ENCODE data around the gene ELL2.

The ELL2 gene

DNA sequence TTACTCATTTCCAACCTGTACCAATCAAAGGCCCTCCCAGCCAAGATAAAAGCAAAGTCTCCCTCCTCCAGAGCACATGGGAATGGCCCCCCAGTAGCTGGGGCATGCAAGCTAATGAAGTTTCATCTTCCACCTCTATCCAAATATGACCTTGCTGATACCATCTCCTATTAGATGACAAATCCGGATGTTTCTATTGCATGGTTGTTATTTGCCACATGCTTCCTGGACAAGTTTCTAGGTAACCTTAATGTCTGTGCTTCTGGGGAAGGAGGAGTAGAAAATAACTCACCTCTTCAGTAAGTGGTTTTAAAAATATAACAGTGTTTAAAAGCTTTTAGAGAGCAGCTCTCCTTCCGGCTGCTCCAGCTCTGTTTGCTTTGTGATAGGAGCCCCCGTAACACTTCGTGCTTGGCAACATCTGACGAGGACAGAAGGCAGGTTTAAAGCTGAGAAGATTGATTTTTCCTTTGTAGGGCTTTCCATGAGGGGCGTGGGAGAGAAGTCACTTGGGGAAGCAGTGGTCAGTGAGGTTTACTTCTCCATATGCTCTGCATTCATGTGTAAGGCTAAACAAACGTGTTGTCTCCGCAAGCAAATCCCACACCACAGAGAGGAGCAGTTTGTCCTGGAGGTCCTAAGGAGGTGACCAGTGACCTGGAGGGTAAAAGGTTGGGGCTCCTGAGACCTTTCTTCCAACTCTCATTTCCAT lies 98.8 kb downstream of the ELL2 start:
- H3K27ac ChIP-seq, result peak overlapping the region; percentile 91
- no peaks in the 10 kb centered on the region for H3K36me3 ChIP-seq (ENCODE audit: control insufficient read depth, insufficient read depth, low read length)
- no peaks in the 10 kb centered on the region for H3K27me3 ChIP-seq (ENCODE audit: control insufficient read depth, insufficient read depth, low read length)
- H3K79me2 ChIP-seq, result no peaks in the 10 kb centered on the region
- TF ChIP-seq, protein P1, sequence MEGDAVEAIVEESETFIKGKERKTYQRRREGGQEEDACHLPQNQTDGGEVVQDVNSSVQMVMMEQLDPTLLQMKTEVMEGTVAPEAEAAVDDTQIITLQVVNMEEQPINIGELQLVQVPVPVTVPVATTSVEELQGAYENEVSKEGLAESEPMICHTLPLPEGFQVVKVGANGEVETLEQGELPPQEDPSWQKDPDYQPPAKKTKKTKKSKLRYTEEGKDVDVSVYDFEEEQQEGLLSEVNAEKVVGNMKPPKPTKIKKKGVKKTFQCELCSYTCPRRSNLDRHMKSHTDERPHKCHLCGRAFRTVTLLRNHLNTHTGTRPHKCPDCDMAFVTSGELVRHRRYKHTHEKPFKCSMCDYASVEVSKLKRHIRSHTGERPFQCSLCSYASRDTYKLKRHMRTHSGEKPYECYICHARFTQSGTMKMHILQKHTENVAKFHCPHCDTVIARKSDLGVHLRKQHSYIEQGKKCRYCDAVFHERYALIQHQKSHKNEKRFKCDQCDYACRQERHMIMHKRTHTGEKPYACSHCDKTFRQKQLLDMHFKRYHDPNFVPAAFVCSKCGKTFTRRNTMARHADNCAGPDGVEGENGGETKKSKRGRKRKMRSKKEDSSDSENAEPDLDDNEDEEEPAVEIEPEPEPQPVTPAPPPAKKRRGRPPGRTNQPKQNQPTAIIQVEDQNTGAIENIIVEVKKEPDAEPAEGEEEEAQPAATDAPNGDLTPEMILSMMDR (IDR thresholded peaks at IDR 0.05), result no peak
- H3K9me3 ChIP-seq (ENCODE audit: control insufficient read depth, low read length), result no peaks in the 10 kb centered on the region
- H2AFZ ChIP-seq, result peak overlapping the region; percentile 86
- peaks cover 35% of the 10 kb centered on the region for H3K4me1 ChIP-seq
- H3K9ac ChIP-seq, result no peak overlapping the region
- peak overlapping the region; percentile 3 for H3K4me2 ChIP-seq (ENCODE audit: low read length)
- no peak overlapping the region for H3K4me3 ChIP-seq (ENCODE audit: low read depth, low read length)

DNA sequence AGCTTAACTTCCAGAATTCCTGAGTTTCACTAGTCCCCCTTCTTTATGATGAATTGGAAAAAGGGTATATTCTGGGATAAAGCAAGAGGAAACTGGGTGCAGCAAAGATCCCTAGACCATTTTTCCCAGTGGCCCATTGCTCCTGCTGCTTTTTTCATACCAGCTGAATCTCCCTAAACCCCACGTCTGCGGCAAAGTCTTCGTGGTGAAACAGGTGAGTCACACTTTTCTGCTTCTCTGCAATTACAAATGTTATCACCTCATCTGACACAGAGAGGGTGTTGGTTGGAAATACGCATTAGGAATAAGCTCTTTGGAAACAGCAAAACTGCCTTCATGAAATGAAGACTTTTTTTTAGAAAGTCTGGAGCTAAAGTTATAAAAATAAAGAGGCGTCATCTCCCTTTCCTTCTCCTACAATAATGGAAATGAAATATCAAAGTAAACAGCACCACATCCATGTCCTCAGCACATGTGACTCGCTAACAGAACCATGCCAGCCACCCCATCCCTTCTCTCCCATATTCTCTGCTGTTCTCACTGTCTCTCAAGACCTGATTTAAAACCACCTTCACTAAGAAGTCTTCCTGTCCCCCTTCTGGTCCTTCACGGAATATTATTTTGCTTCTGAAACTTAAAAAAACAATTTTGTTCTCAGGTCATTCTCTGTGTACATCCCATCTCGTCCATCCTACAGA lies 99.6 kb downstream of the ELL2 start:
- peaks cover 35% of the 10 kb centered on the region for H3K4me1 ChIP-seq

DNA sequence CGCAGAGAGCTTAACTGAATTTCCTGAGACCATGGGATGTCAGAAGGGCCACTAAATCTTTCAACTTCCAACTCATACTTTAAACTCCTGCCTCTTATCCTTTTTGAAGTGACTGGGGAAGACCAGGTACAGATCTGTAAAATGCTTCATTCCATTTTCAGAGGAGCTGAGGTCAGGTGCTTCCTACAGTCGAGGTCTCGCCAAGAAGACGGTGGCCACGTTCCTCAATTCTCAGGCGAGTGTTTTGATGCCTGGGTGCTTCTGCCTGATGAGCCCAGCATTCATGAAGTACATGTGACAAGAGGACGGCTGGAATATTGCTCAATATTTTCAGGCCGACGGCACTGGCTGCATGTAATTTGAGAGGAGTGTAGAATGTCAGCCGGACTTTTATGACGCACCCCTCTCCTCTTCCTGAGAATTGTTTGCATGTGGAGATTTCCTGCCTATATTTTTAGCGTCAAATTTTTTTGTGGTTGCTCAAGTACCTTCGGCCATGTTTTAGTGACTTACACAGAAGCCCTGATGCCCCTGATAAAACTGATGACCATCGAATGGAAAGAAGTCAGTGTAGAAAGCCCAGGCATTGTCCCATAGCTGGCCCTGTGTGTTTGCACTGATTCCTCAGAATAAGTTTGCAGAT lies 100.3 kb downstream of the ELL2 start:
- Histone ChIP-seq H3K27ac (peak overlapping the region; percentile 91), H3K9ac (no peak overlapping the region)

More for the DNA sequence above, 99.6 kb downstream of the ELL2 start:
- Histone ChIP-seq H3K9ac (no peak overlapping the region), H3K79me2 (no peaks in the 10 kb centered on the region), H3K9me3 (ENCODE audit: control insufficient read depth, low read length) (no peaks in the 10 kb centered on the region), H3K4me2 (ENCODE audit: low read length) (peak overlapping the region; percentile 55), H3K4me3 (ENCODE audit: low read depth, low read length) (no peak overlapping the region), H2AFZ (peak overlapping the region; percentile 86), H3K36me3 (ENCODE audit: control insufficient read depth, insufficient read depth, low read length) (no peaks in the 10 kb centered on the region), H3K27me3 (ENCODE audit: control insufficient read depth, insufficient read depth, low read length) (no peaks in the 10 kb centered on the region), H3K27ac (peak overlapping the region; percentile 91)
- TF ChIP-seq, protein P1 (IDR thresholded peaks at IDR 0.05), result no peak

DNA sequence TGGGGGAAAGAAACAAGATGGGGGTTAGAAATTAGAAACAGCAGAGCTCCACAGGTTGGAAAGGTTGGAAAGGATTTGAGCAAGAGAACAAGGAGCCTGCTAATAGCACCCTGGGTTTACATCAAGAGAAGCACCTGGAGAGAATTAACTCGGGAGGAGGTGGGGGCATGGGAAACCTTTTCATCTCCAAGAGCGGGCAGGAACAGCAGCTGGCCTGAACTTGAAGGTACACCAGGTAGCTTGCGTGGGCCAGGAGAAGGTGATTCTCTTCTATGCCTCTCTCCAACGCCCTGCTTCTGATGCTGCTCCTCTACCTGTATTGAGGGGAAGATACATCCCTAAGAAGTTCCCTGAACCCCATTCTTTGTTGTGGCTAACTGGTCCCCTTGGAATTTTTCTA lies 102.0 kb downstream of the ELL2 start:
- Histone ChIP-seq H3K9ac (no peak overlapping the region), H2AFZ (no peak overlapping the region)

More for the DNA sequence above, 100.3 kb downstream of the ELL2 start:
- Histone ChIP-seq H3K4me2 (ENCODE audit: low read length) (peak overlapping the region; percentile 55), H3K4me1 (peaks cover 35% of the 10 kb centered on the region), H3K27me3 (ENCODE audit: control insufficient read depth, insufficient read depth, low read length) (no peaks in the 10 kb centered on the region), H3K36me3 (ENCODE audit: control insufficient read depth, insufficient read depth, low read length) (no peaks in the 10 kb centered on the region), H3K9me3 (ENCODE audit: control insufficient read depth, low read length) (no peaks in the 10 kb centered on the region), H3K4me3 (ENCODE audit: low read depth, low read length) (peak overlapping the region; percentile 17), H3K79me2 (no peaks in the 10 kb centered on the region), H2AFZ (peak overlapping the region; percentile 86)
- TF ChIP-seq, protein P1 (IDR thresholded peaks at IDR 0.05), result no peak

More for the DNA sequence above, 102.0 kb downstream of the ELL2 start:
- no peaks in the 10 kb centered on the region for H3K27me3 ChIP-seq (ENCODE audit: control insufficient read depth, insufficient read depth, low read length)
- peaks cover 35% of the 10 kb centered on the region for H3K4me1 ChIP-seq
- TF ChIP-seq, protein P1 (IDR thresholded peaks at IDR 0.05), result no peak
- H3K79me2 ChIP-seq, result no peaks in the 10 kb centered on the region
- no peak overlapping the region for H3K4me2 ChIP-seq (ENCODE audit: low read length)
- H3K9me3 ChIP-seq (ENCODE audit: control insufficient read depth, low read length), result no peaks in the 10 kb centered on the region
- no peaks in the 10 kb centered on the region for H3K36me3 ChIP-seq (ENCODE audit: control insufficient read depth, insufficient read depth, low read length)
- no peak overlapping the region for H3K27ac ChIP-seq
- no peak overlapping the region for H3K4me3 ChIP-seq (ENCODE audit: low read depth, low read length)

Data from parathyroid adenoma (tissue), 2 donors.